Stimulated activated CD8-positive, alpha-beta memory T cell treated with anti-CD3 and anti-CD28 coated beads, Interleukin-7, amount 100 ng/mL, for 4 hours (primary cell): ENCODE results near the gene CELF2.

Experiments used
- DNase-seq, 2 donors: peaks; one replicate each; pipeline ENCODE4 v3.0.0-alpha.2; 2020; ENCODE audit warnings: low read depth in 2 of 2

CELF2 gene

GRCh38 chr10:11058965-11059364, 41.3 kb downstream of the CELF2 start:
- DNase-seq, result no peak

- DNase-seq, result no peak
Observed at GRCh38 chr10:11063856-11064255, 46.2 kb downstream of the CELF2 start.

- DNase-seq, result no peak
Observed at GRCh38 chr10:11064832-11065231, 47.2 kb downstream of the CELF2 start.

GRCh38 chr10:11065567-11065966, 47.9 kb downstream of the CELF2 start:
- no peak for DNase-seq

- DNase-seq, result no peak
Observed at GRCh38 chr10:11066520-11066919, 48.8 kb downstream of the CELF2 start.

- DNase-seq, result no peak
Observed at GRCh38 chr10:11068861-11069633, 51.4 kb downstream of the CELF2 start.

GRCh38 chr10:11073410-11073809, 55.7 kb downstream of the CELF2 start:
- DNase-seq, result no peak

GRCh38 chr10:11074536-11075267, 57.0 kb downstream of the CELF2 start:
- no peak for DNase-seq

GRCh38 chr10:11076221-11076620, 58.5 kb downstream of the CELF2 start:
- DNase-seq, result no peak

- DNase-seq, result no peak
Observed at GRCh38 chr10:11080564-11080984, 62.9 kb downstream of the CELF2 start.

- DNase-seq, result no peak
Observed at GRCh38 chr10:11081408-11081807, 63.7 kb downstream of the CELF2 start.

- no peak for DNase-seq
Observed at GRCh38 chr10:11082526-11082925, 64.9 kb downstream of the CELF2 start.

GRCh38 chr10:11083051-11083450, 65.4 kb downstream of the CELF2 start:
- DNase-seq, result no peak

GRCh38 chr10:11085545-11085944, 67.9 kb downstream of the CELF2 start:
- DNase-seq, result no peak

GRCh38 chr10:11086177-11086840, 68.6 kb downstream of the CELF2 start:
- DNase-seq, result no peak

GRCh38 chr10:11087372-11087771, 69.7 kb downstream of the CELF2 start:
- no peak for DNase-seq

GRCh38 chr10:11088709-11089108, 71.0 kb downstream of the CELF2 start:
- DNase-seq, result no peak

- no peak for DNase-seq
Observed at GRCh38 chr10:11089272-11089671, 71.6 kb downstream of the CELF2 start.

GRCh38 chr10:11091517-11092102, 73.9 kb downstream of the CELF2 start:
- no peak for DNase-seq

GRCh38 chr10:11093771-11094736, 76.4 kb downstream of the CELF2 start:
- no peak for DNase-seq

GRCh38 chr10:11095374-11095801, 77.7 kb downstream of the CELF2 start:
- DNase-seq, result no peak
